HepG2 (cell line): ENCODE data around the gene ADGRL1. TPM values are rescaled to one million over a fixed set of nuclear protein-coding genes. Genes with fewer than 3 reads are reported as not detected.

Experiments used
- ETV6 ChIP-seq: sonication (generic); formaldehyde crosslinking; conservative IDR thresholded peaks from 2 replicates; pipeline ENCODE4 v1.4.0; 2020; ENCODE audit warnings: missing genetic modification reagents
- FOXA3 ChIP-seq: IDR thresholded peaks from 2 replicates; pipeline ENCODE4 v1.6.1; 2016; ENCODE audit warnings: missing genetic modification reagents, missing compliant biosample characterization
- FOXK2 ChIP-seq: fragments of 450-650 bp; IDR thresholded peaks from 2 replicates; pipeline ENCODE4 v1.6.1; 2016
- HOXA7 ChIP-seq: sonication (generic); formaldehyde crosslinking; IDR thresholded peaks from 2 replicates; pipeline ENCODE4 v1.8.1; 2022; ENCODE audit warnings: mild to moderate bottlenecking, missing genetic modification reagents, moderate library complexity
- IKZF1 ChIP-seq: fragments of 450-650 bp; IDR thresholded peaks from 2 replicates; pipeline ENCODE4 v1.7.1; 2016
- MAZ ChIP-seq, 2 experiments: sonication (generic) in 1 of 2; formaldehyde crosslinking in 1 of 2; IDR thresholded peaks; 2 replicates each; pipeline versions ENCODE4 v1.5.0 to v1.6.1; 2012 to 2020; ENCODE audit warnings: low read depth in 2 of 2, mild to moderate bottlenecking in 2 of 2, borderline replicate concordance in 1 of 2, improper control_type of control experiment in 1 of 2, low read length in 1 of 2, missing genetic modification reagents in 1 of 2, moderate library complexity in 1 of 2
- POLR2AphosphoS2 ChIP-seq: IDR thresholded peaks from 2 replicates; pipeline ENCODE4 v1.6.1; 2011; ENCODE audit warnings: low read depth, low read length, improper control_type of control experiment
- REL ChIP-seq: sonication (generic); formaldehyde crosslinking; conservative IDR thresholded peaks from 2 replicates; pipeline ENCODE4 v1.8.0; 2022; ENCODE audit warnings: mild to moderate bottlenecking, missing genetic modification reagents, moderate library complexity
- SIN3A ChIP-seq: IDR thresholded peaks from 2 replicates; pipeline ENCODE4 v1.6.1; 2011; ENCODE audit warnings: low read depth, mild to moderate bottlenecking, control low read depth, low read length, borderline replicate concordance
- SPEN ChIP-seq: sonication (generic); formaldehyde crosslinking; IDR thresholded peaks from 2 replicates; pipeline ENCODE4 v1.5.1; 2020; ENCODE audit warnings: low read depth, mild to moderate bottlenecking, missing genetic modification reagents
- ZNF138 ChIP-seq: sonication (generic); formaldehyde crosslinking; IDR thresholded peaks from 2 replicates; pipeline ENCODE4 v1.5.0; 2020; ENCODE audit warnings: mild to moderate bottlenecking, low read depth, missing genetic modification reagents
- ZNF251 ChIP-seq: sonication (generic); formaldehyde crosslinking; IDR thresholded peaks from 2 replicates; pipeline ENCODE4 v1.9.0; 2021; ENCODE audit warnings: mild to moderate bottlenecking, missing genetic modification reagents
- ZNF253 ChIP-seq: sonication (generic); formaldehyde crosslinking; IDR thresholded peaks from 2 replicates; pipeline ENCODE4 v1.8.0; 2022; ENCODE audit warnings: mild to moderate bottlenecking, missing genetic modification reagents, borderline replicate concordance
- ZNF550 ChIP-seq: sonication (generic); formaldehyde crosslinking; IDR thresholded peaks from 2 replicates; pipeline ENCODE4 v1.4.0; 2020; ENCODE audit warnings: mild to moderate bottlenecking, missing genetic modification reagents, borderline replicate concordance
- ZNF598 ChIP-seq: sonication (generic); formaldehyde crosslinking; IDR thresholded peaks from 2 replicates; pipeline ENCODE4 v1.5.1; 2020; ENCODE audit warnings: mild to moderate bottlenecking, missing genetic modification reagents, borderline replicate concordance
- ZNF781 ChIP-seq: sonication (generic); formaldehyde crosslinking; IDR thresholded peaks from 2 replicates; pipeline ENCODE4 v1.5.1; 2020; ENCODE audit warnings: borderline replicate concordance, mild to moderate bottlenecking, missing genetic modification reagents; ENCODE audit errors: not compliant biosample characterization
- polyA plus RNA-seq, 8 experiments: library from polyadenylated mRNA; depleted of rRNA in 3 of 8; stranded (reverse) in 7 of 8; unstranded in 1 of 8; fragments of >200 nt; fragmentation: Illumina TruSeq in 4 of 8; extraction: Trizol in 4 of 8; gene quantifications; 2 replicates each; pipeline versions ENCODE4 v1.2.1 to v1.2.3, GENCODE V29; 2011 to 2016; ENCODE audit warnings: low read depth in 4 of 8, missing spikeins in 1 of 8, mixed read lengths in 1 of 8; ENCODE audit not compliant: insufficient read depth in 1 of 8
- total RNA-seq, 5 experiments: library from RNA; depleted of rRNA; stranded (reverse); fragments of >200 nt; fragmentation: Illumina TruSeq; extraction: Trizol; gene quantifications; 2 replicates each; pipeline ENCODE4 v1.2.3, GENCODE V29; 2016; ENCODE audit warnings: low read depth in 1 of 5
- TF ChIP-seq, protein P1 (sequence below): sonication (generic); formaldehyde crosslinking; IDR thresholded peaks from 2 replicates; pipeline ENCODE4 v1.4.0; 2020; ENCODE audit warnings: mild to moderate bottlenecking, missing genetic modification reagents
- TF ChIP-seq, protein P2 (sequence below): sonication (generic); formaldehyde crosslinking; IDR thresholded peaks from 2 replicates; pipeline ENCODE4 v1.8.1; 2023; ENCODE audit warnings: mild to moderate bottlenecking, missing genetic modification reagents
- TF ChIP-seq, protein P3 (sequence below): sonication (generic); formaldehyde crosslinking; IDR thresholded peaks from 2 replicates; pipeline ENCODE4 v1.4.0; 2020; ENCODE audit warnings: missing genetic modification reagents

Gene ADGRL1
- total and polyA plus RNA-seq, 2 of the 13 experiments (the other 11 are each of a cell fraction or from before 2014, with no cell fraction given) = 0.49 to 1.7 TPM

DNA sequence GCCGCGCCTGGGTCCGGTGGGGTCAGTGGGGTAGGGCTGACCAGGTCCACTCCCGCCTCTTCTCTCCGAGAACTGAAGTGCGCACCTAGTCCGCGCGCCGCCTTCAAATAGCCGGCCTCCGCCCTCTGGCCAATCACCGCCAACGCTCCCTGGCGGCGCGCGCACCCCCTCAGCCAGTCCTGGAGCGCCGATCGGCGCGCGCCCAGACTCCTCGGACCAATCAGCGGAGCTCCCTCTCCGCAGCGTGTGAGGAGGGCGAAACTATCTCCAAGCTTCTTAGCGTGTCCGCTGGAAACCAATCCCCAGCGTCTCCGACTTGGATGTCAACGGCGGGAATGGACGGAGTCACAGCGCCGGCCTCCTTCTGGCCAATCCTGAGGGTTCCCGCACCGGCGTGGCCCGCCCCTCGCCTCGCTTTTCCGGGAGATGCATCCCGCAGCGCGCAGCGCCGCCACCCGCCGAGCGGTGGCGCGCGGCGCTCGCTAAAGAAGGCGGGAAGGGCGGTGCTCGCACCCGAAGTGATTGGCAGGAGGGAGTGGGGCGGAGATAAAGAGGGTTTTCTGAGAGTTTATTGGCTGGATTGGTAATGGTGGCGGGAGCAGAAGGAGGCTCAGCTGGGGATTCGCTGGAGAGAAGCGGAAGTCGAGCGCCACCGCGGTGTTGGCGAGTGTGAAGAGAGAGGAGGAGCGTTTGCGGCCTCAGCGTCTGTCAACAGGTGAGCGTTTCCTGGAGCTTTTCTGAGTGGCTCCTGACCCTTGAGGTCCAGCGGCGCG, 69.3 kb downstream of the ADGRL1 start, which contains the start of gene ASF1B (continued):
- TF ChIP-seq REL (CRISPR knock-in tag) = peak; percentile 97
- TF ChIP-seq SPEN (CRISPR knock-in tag) = peak; percentile 56
- TF ChIP-seq SIN3A = peak; percentile 99
- TF ChIP-seq ZNF253 (CRISPR knock-in tag) = peak; percentile 95
- TF ChIP-seq, protein P1, sequence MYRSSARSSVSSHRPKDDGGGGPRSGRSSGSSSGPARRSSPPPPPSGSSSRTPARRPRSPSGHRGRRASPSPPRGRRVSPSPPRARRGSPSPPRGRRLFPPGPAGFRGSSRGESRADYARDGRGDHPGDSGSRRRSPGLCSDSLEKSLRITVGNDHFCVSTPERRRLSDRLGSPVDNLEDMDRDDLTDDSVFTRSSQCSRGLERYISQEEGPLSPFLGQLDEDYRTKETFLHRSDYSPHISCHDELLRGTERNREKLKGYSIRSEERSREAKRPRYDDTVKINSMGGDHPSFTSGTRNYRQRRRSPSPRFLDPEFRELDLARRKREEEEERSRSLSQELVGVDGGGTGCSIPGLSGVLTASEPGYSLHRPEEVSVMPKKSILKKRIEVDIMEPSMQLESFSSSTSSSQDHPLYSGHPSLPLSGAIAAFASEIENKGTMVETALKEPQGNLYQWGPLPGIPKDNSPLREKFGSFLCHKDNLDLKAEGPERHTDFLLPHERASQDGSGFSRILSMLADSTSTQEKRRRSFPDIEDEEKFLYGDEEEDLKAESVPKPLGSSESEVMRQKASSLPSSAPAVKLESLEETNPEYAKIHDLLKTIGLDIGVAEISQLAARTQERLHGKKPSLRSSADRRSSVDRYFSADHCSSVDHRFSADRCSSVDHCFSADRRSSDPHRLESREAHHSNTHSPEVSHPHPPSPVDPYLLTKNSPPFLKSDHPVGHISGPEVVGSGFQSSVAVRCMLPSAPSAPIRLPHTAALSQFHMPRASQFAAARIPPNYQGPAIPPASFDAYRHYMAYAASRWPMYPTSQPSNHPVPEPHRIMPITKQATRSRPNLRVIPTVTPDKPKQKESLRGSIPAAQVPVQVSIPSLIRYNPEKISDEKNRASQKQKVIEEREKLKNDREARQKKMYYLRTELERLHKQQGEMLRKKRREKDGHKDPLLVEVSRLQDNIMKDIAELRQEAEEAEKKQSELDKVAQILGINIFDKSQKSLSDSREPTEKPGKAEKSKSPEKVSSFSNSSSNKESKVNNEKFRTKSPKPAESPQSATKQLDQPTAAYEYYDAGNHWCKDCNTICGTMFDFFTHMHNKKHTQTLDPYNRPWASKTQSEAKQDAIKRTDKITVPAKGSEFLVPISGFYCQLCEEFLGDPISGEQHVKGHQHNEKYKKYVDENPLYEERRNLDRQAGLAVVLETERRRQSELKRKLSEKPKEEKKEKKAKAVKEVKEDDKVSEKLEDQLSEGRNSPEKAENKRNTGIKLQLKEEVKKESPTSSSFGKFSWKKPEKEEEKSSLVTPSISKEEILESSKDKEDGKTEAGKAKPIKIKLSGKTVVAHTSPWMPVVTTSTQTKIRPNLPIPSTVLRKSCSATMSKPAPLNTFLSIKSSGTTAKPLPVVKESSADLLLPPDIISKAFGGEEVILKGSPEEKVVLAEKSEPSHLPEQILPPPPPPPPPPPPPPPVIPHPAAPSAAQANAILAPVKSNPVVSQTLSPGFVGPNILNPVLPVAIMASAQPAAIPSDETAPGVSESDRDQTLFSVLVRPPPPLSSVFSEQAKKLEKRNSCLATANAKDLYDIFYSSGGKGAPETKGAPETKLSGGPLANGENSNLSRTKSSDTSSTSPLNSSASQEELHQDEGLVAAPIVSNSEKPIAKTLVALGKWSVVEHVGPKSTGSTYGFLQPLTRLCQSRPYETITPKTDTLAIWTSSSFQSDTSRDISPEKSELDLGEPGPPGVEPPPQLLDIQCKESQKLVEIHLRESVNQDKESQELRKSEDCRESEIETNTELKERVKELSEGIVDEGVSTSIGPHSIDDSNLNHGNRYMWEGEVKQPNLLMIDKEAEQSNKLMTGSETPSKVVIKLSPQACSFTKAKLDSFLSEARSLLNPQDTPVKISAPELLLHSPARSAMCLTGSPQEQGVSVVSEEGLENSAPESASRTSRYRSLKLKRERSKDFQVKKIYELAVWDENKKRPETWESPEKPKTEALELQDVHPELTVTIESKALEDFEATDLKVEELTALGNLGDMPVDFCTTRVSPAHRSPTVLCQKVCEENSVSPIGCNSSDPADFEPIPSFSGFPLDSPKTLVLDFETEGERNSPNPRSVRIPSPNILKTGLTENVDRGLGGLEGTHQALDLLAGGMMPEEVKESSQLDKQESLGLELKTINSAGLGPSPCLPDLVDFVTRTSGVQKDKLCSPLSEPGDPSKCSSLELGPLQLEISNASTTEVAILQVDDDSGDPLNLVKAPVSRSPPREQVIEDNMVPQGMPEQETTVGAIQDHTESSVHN (CRISPR knock-in tag) = no peak
- TF ChIP-seq ZNF550 = no peak
- peak; percentile 56; the same call in 1 of the 2 replicates for TF ChIP-seq MAZ (IDR thresholded peaks at IDR 0.05; ENCODE audit: borderline replicate concordance, low read depth, low read length)
- TF ChIP-seq MAZ (CRISPR knock-in tag; IDR thresholded peaks at IDR 0.05; ENCODE audit: low read depth) = no peak
- peak; percentile 47 for TF ChIP-seq ZNF781
- no peak for TF ChIP-seq ZNF251 (CRISPR knock-in tag)
- TF ChIP-seq FOXK2 = peak; percentile 86
- TF ChIP-seq, protein P2, sequence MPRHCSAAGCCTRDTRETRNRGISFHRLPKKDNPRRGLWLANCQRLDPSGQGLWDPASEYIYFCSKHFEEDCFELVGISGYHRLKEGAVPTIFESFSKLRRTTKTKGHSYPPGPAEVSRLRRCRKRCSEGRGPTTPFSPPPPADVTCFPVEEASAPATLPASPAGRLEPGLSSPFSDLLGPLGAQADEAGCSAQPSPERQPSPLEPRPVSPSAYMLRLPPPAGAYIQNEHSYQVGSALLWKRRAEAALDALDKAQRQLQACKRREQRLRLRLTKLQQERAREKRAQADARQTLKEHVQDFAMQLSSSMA (CRISPR knock-in tag) = peak; percentile 60; the same call in 1 of the 2 replicates
- TF ChIP-seq ZNF598 (CRISPR knock-in tag) = 0 out of 2 replicates have a peak, but pooled peaks have one; percentile 77
- TF ChIP-seq, protein P3, sequence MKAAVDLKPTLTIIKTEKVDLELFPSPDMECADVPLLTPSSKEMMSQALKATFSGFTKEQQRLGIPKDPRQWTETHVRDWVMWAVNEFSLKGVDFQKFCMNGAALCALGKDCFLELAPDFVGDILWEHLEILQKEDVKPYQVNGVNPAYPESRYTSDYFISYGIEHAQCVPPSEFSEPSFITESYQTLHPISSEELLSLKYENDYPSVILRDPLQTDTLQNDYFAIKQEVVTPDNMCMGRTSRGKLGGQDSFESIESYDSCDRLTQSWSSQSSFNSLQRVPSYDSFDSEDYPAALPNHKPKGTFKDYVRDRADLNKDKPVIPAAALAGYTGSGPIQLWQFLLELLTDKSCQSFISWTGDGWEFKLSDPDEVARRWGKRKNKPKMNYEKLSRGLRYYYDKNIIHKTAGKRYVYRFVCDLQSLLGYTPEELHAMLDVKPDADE = no peak
- TF ChIP-seq ZNF138 (CRISPR knock-in tag) = peak; percentile 22; the same call in 1 of the 2 replicates
- no peak for TF ChIP-seq POLR2AphosphoS2
- TF ChIP-seq ETV6 (CRISPR knock-in tag) = no peak; the same call in 1 of the 2 replicates
- TF ChIP-seq FOXA3 (CRISPR knock-in tag) = peak; percentile 61
- no peak for TF ChIP-seq IKZF1
- peak; percentile 75; the same call in 1 of the 2 replicates for TF ChIP-seq HOXA7 (CRISPR knock-in tag)
